ENCODE data around the gene MAPK8IP3.

The MAPK8IP3 gene

DNA sequence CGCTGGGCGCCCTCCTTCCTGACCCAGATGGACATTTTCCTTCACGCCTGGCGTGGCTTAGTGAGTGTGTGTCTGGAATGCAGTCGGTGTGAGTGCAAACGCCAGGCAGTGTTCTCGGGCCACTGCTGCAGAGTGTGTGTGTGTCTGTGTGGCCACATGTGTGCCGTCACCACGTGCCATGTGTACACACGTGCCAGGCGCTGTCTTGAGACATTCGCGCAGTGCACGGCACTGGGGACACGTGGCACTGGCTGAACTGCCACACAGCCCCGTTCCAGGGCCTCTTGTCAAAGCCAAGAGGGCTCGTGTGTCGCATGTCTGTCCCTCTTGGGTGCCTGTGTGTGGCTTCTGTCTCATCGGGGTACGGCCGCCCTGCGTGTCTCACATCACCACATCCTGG lies 28.8 kb downstream of the MAPK8IP3 start:
- Histone ChIP-seq H3K4me1 (ENCODE audit: control insufficient read depth, insufficient read depth, low read length) (no peaks in the 10 kb centered on the region), H3K36me3 (ENCODE audit: control insufficient read depth, insufficient read depth, low read length) (peaks cover 17% of the 10 kb centered on the region), H3K4me3 (ENCODE audit: low read length) (no peak overlapping the region), H3K9ac (ENCODE audit: low read length) (no peak overlapping the region), H3K27ac (ENCODE audit: low read depth, low read length) (no peak overlapping the region), H3K27me3 (ENCODE audit: control insufficient read depth, insufficient read depth, low read length) (no peaks in the 10 kb centered on the region)

DNA sequence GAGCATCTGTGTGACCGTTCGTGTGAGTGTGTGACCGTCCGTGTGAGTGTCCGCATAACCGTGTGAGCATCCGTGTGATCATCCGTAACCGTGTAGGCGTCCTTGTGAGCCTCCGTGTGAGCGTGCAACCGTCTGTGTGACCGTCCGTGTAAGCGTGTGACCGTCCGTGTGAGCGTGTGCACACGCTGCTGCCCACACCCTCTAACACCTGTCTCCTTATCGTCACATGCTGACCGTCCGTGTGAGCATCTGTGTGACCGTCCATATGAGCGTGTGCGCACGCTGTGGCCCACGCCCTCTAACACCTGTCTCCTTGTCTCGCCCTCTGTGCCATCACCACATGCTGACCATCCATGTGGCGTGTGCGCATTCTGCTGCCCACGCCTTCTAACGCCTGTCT lies 34.2 kb downstream of the MAPK8IP3 start:
- no peaks in the 10 kb centered on the region for H3K27me3 ChIP-seq (ENCODE audit: control insufficient read depth, insufficient read depth, low read length)
- H3K36me3 ChIP-seq (ENCODE audit: control insufficient read depth, insufficient read depth, low read length) = peaks cover 17% of the 10 kb centered on the region
- no peak overlapping the region for H3K27ac ChIP-seq (ENCODE audit: low read depth, low read length)
- no peaks in the 10 kb centered on the region for H3K4me1 ChIP-seq (ENCODE audit: control insufficient read depth, insufficient read depth, low read length)
- H3K9ac ChIP-seq (ENCODE audit: low read length) = no peak overlapping the region
- H3K4me3 ChIP-seq (ENCODE audit: low read length) = no peak overlapping the region

DNA sequence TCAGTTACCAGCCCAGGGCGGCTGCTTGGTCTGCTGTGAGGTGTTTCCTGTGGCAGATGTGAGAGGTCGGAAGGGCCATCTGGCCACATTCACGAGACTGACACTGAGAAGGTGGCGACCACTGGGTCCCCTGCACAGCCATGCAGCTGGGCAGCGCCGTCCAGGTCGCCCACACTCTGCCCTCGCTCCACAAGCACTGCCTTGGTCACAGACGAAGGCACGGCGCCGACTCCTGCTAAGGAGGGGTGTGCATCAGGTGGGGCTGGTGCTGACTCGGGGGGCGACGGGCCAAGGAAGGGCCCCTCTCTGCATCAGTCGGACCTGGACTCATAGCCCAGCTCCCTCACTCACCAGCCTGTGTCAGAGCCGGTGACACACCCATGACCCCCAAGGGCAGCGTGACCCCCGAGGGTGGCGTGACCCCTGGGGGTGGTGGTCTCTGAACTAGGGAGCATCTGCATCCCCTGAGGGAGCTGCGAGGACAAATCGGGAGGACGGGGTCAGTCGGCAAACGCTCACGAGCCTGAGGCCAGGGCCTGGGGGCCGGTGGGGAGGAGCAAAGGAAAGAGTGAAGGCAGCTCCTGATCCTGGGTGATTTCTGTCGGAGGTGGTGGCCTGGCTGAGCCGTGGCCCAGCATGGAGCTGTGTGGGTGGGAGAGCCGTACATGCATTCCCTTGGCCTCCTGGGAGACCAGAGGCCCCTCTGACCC lies 34.9 kb downstream of the MAPK8IP3 start:
- Histone ChIP-seq H3K36me3 (ENCODE audit: control insufficient read depth, insufficient read depth, low read length) (peaks cover 17% of the 10 kb centered on the region), H3K4me1 (ENCODE audit: control insufficient read depth, insufficient read depth, low read length) (no peaks in the 10 kb centered on the region), H3K4me3 (ENCODE audit: low read length) (no peak overlapping the region), H3K27ac (ENCODE audit: low read depth, low read length) (no peak overlapping the region), H3K9ac (ENCODE audit: low read length) (no peak overlapping the region), H3K27me3 (ENCODE audit: control insufficient read depth, insufficient read depth, low read length) (no peaks in the 10 kb centered on the region)

DNA sequence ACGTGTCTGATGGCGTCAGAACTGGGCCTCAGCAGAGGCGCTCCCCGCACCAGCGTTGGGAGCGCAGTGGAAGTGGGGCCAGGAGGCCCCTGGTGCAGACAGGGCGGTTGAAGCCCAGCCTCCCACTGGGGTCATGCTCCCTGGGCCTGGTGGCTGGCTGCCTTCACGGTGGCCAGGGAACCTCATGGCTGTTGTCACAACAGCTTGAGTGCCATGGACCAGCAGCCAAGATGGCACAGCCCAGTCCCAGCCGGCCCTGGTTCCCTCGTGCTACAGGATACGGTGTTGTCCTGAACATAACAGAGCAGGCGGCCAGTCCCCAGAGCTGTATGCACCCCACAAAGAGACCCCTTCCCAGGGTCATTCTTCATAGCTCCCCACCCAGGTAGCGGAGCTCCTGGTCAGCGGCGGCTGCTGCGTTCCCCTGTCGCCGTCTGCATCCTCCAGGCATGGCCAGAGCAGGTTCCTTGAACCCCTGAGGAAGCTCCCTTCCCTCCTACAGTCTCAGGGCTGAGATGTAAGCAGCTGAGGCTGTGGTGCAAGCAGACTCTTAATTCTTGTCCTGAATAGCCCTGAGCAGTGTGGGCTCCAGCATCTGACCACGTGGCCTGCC lies 35.7 kb downstream of the MAPK8IP3 start:
- no peaks in the 10 kb centered on the region for H3K27me3 ChIP-seq (ENCODE audit: control insufficient read depth, insufficient read depth, low read length)
- no peaks in the 10 kb centered on the region for H3K4me1 ChIP-seq (ENCODE audit: control insufficient read depth, insufficient read depth, low read length)
- peaks cover 17% of the 10 kb centered on the region for H3K36me3 ChIP-seq (ENCODE audit: control insufficient read depth, insufficient read depth, low read length)
- no peak overlapping the region for H3K9ac ChIP-seq (ENCODE audit: low read length)
- no peak overlapping the region for H3K4me3 ChIP-seq (ENCODE audit: low read length)
- H3K27ac ChIP-seq (ENCODE audit: low read depth, low read length) = no peak overlapping the region

DNA sequence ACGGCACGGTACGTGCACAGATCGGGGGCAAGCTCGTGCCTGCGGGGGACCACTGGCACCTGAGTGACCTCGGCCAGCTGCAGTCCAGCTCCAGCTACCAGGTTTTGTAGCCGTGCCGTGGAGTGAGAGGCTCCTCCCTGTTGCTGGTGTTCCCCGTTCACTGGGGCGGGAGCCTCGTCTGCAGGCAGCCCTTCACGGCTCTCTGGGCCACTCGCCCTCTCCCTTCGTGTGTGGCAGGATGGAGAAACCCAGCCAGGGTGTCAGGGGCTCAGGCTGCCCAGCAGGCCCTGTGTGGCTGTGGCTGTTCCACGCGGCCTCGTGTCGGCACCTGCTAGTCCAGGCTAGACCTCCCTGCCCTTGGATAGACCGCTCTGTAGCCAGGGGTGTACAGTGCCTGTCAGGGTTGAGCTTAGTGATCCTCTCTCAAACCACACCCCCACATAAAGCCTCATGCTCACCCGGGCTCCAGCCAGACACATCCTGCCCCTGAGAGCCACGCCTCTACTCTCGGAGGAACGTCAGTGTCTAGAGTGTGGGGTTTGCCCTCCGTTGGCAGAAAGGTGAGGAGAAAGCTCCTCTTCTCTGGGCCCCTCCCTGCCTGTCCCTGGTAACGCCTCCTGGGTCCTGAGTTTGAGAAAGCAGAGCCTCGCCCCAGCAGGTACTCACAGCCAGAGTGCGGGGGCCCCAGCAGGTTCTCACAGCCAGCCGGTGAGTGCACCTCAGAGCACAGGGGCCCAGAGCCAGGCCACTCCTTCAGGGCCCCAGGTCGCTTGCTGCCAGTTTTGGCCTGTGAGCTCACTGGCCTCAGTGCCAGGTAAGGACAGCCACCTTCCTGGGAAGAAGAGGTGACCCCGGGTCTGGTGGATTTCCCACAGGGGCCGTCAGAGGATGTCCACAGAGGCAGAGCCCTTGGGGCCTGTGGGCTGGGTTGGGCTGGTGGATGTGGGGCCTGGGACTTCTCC lies 37.7 kb downstream of the MAPK8IP3 start:
- H3K27me3 ChIP-seq (ENCODE audit: control insufficient read depth, insufficient read depth, low read length) = no peaks in the 10 kb centered on the region
- no peak overlapping the region for H3K4me3 ChIP-seq (ENCODE audit: low read length)
- peaks cover 27% of the 10 kb centered on the region for H3K36me3 ChIP-seq (ENCODE audit: control insufficient read depth, insufficient read depth, low read length)
- H3K9ac ChIP-seq (ENCODE audit: low read length) = no peak overlapping the region
- no peaks in the 10 kb centered on the region for H3K4me1 ChIP-seq (ENCODE audit: control insufficient read depth, insufficient read depth, low read length)
- H3K27ac ChIP-seq (ENCODE audit: low read depth, low read length) = no peak overlapping the region

DNA sequence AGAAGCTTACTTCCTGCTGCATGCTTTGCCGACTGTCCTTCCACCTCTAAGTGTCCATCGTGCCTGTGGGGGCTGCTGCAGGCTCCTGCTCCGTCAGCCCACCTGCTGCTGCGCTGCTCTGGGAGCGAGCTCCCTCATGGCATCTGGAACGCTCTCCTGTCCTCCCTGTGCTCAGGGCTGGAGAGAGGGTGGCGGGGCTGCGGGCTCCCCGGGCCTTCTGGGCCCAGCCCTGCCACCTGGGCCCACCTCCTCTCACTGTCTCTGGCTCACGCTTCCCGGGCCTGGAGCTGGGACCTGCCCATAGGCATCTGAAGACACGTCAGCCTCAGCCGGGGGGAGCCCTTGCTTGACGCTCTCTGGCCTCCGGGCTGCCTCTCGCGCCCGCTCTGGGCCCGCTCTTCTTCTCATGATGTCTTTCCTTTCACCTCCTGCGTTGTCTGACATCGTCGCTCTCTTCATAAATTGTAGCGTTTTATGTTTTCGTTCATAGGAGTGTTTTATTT lies 38.4 kb downstream of the MAPK8IP3 start:
- Histone ChIP-seq H3K4me1 (ENCODE audit: control insufficient read depth, insufficient read depth, low read length) (no peaks in the 10 kb centered on the region), H3K36me3 (ENCODE audit: control insufficient read depth, insufficient read depth, low read length) (peaks cover 35% of the 10 kb centered on the region)

DNA sequence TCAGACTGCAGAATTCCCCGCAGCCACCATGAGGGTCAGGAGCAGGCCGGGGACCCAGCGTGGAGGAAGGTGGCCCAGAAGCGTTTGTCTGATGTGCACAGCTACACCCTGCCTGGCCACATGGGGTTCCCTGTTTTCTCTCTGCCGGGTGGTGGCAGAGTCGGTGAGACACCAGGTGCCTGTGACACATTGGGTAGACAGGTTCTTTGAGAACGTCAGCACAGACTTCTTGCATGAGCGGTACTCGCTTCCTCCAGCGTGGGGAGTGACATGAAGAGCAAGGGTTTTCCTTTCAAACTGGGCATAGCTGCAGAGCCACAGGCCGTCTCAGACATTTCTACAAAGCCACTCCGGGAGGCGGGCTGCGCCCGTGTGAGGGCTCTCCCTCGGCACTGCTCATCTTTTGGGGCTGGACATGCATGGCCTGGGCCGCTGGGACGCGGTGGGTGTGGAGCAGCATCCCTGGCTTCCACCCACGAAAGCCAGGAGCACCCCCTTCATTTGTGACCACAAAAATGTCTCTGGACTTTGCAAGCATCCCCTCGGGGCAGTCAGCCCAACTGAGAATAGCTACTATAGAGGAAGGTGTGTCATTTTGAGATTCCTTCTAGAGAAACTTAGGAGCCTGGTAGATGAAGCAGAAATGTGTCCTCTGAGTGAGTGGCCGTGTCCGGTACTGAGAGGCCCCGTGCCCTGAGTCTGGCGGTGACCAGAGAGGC lies 39.3 kb downstream of the MAPK8IP3 start:
- Histone ChIP-seq H3K4me3 (ENCODE audit: low read length) (no peak overlapping the region), H3K36me3 (ENCODE audit: control insufficient read depth, insufficient read depth, low read length) (peaks cover 37% of the 10 kb centered on the region), H3K27ac (ENCODE audit: low read depth, low read length) (no peak overlapping the region), H3K9ac (ENCODE audit: low read length) (no peak overlapping the region), H3K27me3 (ENCODE audit: control insufficient read depth, insufficient read depth, low read length) (no peaks in the 10 kb centered on the region), H3K4me1 (ENCODE audit: control insufficient read depth, insufficient read depth, low read length) (no peaks in the 10 kb centered on the region)

More for the DNA sequence above, 38.4 kb downstream of the MAPK8IP3 start:
- H3K4me3 ChIP-seq (ENCODE audit: low read length) = no peak overlapping the region
- H3K27me3 ChIP-seq (ENCODE audit: control insufficient read depth, insufficient read depth, low read length) = no peaks in the 10 kb centered on the region
- no peak overlapping the region for H3K9ac ChIP-seq (ENCODE audit: low read length)
- H3K27ac ChIP-seq (ENCODE audit: low read depth, low read length) = no peak overlapping the region

DNA sequence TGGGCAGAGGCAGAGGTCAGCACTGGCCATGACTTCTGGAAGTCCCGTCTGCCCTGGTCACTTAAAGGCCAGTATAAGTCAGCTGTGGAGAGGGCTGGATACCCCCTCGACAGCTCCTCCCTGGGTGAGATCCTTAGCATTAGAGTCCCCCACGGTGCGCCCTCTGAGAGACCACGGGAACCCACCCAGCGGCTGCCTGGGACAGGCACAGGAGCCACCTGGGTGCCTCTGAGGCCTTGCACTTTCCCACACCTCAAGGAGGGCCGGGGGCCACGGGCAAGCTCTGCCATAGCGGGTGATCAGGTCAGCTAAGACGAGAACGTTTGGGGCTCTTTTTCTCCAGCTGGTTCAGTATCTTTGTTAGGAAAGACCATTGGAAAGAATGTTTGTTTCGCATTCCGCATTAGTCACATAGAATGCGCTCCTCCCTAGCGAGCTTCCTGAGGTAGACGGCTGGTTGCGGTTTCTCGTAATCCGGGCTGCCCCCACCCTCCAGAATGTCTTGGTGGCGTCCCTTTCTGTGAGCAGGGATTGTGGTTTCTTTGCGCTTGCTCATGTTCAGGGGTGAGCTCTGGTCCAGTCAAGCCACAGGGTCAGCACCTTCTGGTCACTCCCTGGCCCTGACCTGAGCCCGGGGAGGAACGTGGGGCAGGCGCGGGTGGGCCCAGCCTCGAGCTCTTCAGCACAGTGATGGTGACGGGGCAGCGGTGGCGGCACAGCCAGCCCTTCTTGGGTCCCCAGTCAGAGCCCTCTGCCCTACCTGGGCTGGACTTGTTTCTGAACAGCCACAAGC lies 40.1 kb downstream of the MAPK8IP3 start:
- no peaks in the 10 kb centered on the region for H3K4me1 ChIP-seq (ENCODE audit: control insufficient read depth, insufficient read depth, low read length)
- H3K36me3 ChIP-seq (ENCODE audit: control insufficient read depth, insufficient read depth, low read length) = peaks cover 32% of the 10 kb centered on the region
- no peak overlapping the region for H3K4me3 ChIP-seq (ENCODE audit: low read length)
- H3K9ac ChIP-seq (ENCODE audit: low read length) = no peak overlapping the region
- no peaks in the 10 kb centered on the region for H3K27me3 ChIP-seq (ENCODE audit: control insufficient read depth, insufficient read depth, low read length)
- H3K27ac ChIP-seq (ENCODE audit: low read depth, low read length) = no peak overlapping the region

DNA sequence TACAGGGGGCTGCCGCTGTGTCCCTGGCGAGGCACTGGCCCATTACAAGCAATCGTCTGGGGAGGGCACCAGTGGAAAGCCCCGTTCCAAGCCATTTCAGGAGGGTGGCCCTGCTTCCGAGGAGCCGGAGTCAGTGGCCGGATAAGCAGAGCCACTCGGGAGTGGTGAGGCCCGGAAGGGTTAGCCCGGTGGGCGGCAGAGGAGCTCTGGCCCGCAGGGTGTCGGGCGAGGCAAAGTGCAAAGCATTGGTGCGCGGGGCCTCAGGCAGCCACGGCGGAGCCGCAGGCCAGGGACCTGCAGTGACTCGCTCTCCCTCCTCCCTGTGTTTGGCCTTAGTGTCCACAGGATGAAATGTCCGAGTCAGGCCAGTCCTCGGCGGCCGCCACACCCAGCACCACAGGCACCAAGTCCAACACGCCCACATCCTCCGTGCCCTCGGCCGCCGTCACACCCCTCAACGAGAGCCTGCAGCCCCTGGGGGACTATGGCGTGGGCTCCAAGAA lies 40.7 kb downstream of the MAPK8IP3 start:
- H3K36me3 ChIP-seq (ENCODE audit: control insufficient read depth, insufficient read depth, low read length) = peaks cover 35% of the 10 kb centered on the region
- no peak overlapping the region for H3K9ac ChIP-seq (ENCODE audit: low read length)
- H3K27ac ChIP-seq (ENCODE audit: low read depth, low read length) = no peak overlapping the region
- no peaks in the 10 kb centered on the region for H3K4me1 ChIP-seq (ENCODE audit: control insufficient read depth, insufficient read depth, low read length)
- H3K4me3 ChIP-seq (ENCODE audit: low read length) = no peak overlapping the region
- H3K27me3 ChIP-seq (ENCODE audit: control insufficient read depth, insufficient read depth, low read length) = no peaks in the 10 kb centered on the region

DNA sequence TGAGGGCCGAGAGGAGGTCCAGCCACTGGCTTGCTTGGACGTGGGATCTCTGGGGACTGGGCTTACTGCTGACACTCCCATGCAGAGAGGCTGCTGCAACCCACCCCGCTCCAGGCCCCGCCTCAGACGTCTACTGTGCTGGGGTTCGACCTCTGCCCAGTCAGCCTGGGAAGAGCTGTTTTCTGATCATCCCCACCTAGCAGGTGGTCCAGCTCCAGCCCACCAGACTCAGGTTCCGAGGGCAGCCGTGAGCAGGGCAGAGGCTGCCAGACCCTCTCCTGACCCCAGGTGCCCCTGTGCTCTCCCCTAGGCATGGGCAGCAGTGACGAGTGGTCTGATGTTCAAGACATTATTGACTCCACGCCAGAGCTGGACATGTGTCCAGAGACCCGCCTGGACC lies 41.9 kb downstream of the MAPK8IP3 start:
- Histone ChIP-seq H3K9ac (ENCODE audit: low read length) (no peak overlapping the region), H3K27me3 (ENCODE audit: control insufficient read depth, insufficient read depth, low read length) (no peaks in the 10 kb centered on the region), H3K4me1 (ENCODE audit: control insufficient read depth, insufficient read depth, low read length) (no peaks in the 10 kb centered on the region), H3K27ac (ENCODE audit: low read depth, low read length) (no peak overlapping the region), H3K4me3 (ENCODE audit: low read length) (no peak overlapping the region), H3K36me3 (ENCODE audit: control insufficient read depth, insufficient read depth, low read length) (peaks cover 34% of the 10 kb centered on the region)

Data from rectal smooth muscle tissue (tissue), 1 donor.